GM15510 (cell line): Measurements from ENCODE around the gene RNF44.

Experiments
- POLR2A ChIP-seq: IDR thresholded peaks from 3 replicates; pipeline ENCODE4 v1.6.1; 2011; ENCODE audit warnings: borderline replicate concordance; ENCODE audit not compliant: insufficient read length; ENCODE audit errors: extremely low read depth

The RNF44 gene

DNA sequence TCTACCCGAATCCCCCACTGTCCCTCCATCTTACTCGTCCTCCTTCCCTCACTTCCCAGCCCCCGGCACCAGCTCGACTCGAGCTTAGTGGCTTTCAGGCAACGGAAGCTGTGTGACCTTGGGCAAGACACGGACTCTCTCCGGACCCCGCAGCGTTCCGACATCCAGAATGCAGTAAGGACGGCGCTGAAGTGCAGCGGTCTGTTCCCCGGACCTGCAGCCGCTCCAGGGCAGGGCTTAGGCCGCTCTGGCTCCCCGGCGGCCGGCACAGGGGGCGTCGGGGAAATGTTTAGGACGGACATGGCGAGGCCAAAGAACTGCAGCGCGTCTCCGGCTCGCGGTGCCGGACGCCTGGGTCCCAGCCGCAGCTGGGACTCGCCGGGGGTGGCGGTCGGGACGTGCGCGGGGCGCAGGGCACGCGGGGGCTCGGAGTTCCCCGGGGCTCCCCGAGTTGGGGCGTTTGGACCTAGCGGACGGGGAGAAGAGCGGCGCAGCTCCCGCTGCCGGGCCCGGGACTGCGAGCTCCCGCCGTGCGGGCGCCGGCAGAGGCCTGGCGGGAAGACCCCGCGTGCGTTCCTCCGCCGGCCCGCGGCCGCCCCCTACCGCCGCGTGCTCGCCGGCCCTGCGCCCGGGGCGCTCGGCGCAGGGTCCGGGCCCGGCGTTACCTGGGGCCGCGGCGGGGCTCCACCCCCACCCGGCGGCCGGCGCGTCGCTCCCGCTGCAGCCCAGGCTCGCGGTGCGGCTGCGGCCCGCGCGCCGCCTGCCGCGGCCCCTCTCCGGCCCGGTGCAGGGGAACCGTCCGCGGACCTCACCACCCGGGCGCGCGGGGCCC lies 5.6 kb upstream of the RNF44 start:
- TF ChIP-seq POLR2A = no peak

DNA sequence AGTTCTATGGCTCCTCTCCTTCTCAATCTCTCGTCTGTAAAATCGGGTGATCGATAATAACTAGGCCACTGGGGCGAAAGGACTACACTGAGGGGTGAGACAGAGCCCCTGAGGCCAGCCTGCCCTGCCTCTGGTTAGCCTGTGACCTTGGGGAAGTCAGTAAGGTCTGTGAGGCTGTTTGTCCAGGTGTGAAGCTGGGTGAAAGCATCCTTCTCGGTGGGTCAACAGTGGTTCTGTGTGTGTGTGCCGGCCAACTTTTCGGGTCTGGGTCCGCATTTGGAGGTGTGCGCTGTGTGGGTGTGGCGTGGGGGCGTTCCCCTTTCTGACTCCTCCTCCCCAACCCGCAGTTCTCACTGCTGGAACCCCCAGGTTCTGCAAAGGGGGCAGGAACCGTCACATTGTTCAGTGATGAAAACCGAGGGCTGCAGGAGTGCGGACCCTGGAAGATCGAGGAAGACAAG lies 5.0 kb upstream of the RNF44 start:
- peak; percentile 14 for TF ChIP-seq POLR2A

DNA sequence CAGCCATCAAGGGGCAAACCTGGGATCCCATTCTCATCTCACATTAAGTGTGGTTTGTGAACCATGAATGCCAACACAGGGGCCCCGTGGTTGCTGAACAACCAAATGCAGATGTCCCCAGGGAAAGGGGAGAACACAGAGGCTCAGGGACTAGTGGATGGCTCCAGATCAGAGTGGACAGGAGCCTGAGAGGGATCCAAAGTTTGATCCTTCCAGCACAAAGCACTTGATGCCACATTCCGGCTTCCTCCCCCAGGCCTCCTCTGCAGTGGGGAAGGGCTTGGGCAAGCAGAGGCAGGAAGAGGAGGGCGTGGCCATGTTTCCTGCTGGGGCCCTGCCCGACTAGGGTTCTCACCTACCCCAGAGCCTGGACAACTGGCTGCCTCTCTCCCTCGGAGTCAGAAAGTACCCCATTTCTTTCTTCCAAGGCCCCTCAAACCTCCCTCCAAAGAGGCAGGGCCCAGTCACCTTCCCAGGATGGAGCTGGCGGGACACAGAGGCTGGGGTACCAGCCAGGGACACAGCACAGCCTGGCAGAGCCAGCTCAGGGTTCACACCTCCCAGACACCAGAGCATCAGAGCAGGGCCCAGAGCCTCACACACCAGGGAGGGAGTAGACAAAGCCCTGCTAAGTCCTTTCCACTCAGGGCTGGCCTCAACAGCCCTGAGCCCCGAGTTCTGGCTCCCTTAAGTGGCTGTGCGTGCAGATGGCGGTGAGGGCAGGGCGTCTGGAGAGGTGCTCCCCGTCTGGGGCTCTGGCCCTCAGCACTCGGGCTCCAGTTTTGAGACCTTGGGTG lies 4.3 kb upstream of the RNF44 start:
- peak; percentile 41 for TF ChIP-seq POLR2A

DNA sequence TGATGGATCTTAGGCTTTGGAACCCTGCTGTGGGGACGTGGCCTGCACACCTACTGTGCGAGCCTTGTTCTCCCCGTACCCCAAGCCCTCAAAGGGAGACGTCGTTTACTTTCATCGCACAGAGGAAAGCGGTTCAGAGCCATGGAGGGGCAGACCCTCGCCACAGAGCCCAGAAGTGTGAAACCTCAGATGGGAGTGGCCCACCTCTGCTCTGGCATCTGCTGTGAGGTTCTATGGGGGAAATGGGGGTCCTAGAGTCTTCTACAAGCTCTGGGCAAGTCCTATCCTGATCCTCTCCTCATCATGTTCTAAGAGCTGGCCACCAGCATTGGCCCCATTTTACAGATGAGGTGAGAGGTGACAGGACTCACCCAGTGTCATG lies 3.7 kb upstream of the RNF44 start:
- TF ChIP-seq POLR2A = no peak

DNA sequence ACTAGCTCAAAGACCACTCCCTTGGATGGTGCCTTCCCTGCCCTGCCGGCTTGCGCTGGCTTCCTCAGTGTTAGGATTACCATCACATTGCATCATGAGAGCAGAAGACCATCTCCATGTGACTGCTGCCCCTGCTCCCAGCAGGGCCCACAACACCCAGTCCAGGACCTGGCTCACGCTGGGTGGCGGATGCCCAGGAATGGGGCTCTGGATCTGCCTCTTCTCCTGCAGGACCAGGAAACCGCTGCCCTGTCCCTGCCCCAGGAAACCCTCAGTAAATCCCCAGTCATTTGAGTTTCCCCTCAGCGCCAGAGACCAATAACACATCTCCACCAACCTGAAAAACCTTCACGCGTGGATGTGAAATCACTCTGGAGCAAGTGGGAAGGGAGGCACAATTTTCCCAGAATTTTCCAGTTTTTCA lies 3.3 kb upstream of the RNF44 start:
- TF ChIP-seq POLR2A = no peak

DNA sequence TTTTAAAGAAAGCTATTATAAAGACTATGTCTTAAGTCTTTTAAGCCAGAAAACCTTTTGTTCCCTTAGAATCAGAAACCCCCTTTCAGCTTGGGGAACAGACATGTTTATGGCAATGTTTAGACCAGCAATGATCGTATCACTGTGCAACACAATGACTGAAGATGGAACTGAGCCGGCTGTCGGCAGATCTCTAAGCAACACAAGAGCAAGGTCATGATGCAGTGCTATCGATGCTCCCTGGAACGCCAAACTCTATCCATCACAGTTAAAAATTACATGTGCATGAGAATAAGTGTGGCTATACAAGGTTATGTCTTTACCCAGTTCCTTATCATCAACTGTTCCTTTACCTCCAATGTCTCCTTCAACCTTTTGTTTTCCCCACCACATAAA lies 1.8 kb upstream of the RNF44 start:
- no peak for TF ChIP-seq POLR2A

DNA sequence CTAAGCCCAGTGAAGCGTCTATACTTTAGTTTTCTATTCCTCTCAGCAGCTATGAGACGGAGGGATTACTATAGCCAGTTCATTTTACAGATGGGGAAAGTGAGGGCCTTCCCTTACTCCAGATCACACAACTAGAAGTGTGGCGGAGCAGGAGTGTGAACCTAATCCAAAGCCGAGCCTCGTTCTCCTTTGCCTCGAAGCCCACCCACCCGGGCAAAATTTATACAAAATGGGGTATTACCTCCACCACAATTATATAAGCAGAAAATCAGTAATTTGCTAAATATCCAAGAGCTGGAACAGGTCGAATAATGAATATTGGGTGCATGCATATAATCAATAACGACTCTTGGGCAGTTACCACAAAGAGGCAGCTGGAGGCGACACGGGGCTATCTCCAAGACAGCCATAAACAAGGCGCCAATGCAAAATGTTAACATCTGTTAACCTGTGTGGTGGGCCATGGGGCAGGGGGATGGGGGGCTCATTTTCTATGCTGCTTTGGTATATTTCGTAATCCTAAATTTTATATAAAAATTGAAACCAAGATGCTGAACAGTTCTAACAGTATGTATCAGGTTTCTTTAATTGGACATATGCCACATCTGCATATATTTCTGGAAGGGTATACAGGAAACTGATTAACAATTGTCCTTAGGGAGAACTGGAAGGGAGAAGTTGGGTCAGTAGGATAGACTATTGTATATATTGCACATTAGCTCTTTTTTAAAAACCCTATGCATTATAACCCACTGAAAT lies 1.2 kb upstream of the RNF44 start:
- no peak for TF ChIP-seq POLR2A

DNA sequence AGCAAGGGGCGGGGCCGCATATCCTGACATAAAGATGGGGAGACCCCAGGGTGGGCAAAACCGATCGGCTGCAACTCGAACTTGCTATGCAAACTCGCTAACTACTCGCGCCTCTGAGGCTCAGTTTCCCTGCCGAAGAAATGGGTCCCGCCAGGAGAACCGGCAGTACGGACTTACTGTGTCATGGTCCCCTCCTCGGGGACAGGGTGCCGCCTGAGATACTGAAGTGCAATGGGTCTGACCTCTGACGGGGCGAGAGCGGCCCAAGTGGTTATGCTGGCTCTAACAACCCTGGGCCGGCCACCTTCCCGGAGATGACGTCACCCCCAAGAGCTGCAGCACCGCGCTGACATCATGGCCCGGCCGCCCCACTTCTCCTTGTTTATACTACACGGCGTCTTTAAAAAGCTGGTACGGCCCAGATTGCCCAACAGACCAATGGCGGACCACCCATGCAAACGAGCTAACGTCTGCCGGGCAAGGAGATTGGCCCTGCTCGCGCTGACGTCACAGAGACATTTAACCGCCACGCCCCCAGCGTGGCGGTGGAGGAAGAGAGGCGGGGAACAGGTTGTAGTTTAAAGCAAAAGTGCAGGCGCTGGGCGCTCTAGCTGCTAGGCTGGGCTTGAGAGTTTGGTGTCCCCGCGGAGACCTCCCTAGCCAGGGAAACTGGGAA lies 490 bp upstream of the RNF44 start:
- peak; percentile 53 for TF ChIP-seq POLR2A

DNA sequence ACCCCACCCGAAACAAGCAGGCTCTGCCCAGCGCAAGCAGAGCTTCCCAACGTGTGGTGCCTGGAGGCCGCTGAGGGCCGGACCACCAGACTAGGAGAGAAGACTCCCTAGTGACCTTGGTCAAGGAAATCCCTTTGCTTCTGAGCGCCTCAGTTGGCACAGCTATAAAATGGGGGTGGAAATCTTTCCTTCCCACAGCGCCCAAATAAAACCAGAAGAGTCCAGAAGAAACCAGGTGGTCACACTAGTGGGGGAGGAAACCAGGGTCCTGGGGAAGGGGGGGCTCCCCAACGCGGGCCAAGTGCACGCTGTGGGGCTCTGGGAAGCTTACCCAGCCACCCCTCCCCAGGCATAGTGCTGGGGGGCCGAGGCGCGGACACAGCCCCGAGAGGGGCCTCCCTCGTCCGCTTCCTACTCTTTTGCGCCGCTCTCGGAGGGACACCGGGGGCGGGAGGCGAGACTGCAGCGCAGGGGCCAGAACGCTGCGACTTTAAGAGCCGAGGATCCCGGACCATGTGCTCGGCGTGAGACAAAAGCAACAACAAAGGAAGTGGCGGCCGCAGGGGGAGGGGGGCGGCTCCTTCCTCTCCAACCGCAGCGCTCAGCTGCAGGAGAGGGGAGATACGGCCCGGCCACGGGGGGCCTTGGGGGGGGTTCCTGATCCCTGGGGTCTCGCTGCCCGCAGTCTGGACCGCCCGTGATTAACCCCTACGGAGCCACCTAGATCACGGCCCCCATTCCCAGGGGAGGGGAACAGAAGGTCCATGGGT lies 885 bp downstream of the RNF44 start:
- TF ChIP-seq POLR2A = peak; percentile 41

DNA sequence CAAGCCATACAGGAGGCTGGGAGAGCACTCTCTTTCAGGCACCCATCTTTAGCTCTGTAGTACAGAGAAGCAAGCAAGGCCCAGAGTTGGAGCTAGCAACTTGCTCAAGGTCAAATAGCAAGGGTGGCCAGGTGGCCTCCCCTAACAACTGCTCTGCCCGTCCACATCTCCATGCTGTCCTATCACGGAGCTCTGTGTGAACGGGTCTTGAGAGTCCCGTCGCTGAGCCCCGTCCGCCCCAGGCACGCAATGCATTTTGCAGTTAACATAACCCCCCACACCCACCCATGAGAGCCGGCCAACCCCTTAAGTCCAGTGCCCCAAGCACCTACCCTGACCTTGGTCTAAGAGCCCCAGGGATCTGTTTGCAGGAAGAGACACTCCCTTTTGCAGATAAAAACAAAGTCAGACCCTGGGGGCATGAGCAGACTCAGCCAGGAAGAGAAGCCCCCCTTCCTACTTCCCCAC lies 1.5 kb downstream of the RNF44 start:
- TF ChIP-seq POLR2A = no peak

DNA sequence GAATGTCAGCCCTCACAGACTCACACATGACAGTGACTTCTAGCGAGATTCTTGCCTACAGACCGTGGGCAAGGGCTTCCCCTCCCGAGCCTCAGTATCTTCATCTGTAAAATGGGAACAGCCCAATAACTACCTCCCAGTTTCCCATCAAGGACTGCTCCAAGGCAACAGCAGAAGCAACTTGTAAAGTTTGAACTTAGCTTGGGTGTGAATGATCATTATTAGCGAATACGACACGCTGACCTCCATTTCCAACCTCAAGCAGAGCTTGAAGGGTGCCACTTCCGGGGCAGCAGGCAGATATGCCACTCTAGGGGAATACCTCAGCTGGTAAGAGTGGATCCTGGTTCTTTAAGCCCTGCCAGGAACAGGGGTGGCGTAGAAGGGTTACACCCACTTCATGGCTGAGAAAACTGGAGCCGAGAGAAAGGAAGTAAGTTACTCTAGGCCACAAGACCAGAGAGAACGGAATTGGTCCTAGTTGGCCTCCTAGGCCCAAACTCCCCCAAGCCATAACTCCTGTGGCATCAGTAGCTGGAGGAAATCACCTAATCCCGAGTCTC lies 2.0 kb downstream of the RNF44 start:
- peak; percentile 55 for TF ChIP-seq POLR2A

DNA sequence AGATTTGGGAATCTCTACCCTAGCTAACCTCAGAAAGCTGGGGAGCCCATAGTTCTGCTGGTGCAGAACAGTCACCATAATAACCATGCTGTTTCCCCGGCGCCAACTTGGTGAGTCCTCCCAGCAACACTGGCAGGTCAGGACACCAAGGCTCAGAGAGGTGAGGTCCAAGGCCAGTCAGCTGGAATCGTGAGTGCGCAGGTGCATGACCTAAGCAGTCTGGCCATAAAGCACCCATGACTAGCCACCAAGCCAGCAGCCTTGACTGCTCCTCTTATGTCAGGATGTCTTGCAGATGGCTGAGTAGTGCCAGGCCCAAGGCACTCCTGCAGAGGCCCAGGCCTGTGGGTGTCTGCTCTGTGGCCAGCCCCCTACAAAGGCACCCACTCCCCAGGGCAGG lies 2.6 kb downstream of the RNF44 start:
- no peak for TF ChIP-seq POLR2A

DNA sequence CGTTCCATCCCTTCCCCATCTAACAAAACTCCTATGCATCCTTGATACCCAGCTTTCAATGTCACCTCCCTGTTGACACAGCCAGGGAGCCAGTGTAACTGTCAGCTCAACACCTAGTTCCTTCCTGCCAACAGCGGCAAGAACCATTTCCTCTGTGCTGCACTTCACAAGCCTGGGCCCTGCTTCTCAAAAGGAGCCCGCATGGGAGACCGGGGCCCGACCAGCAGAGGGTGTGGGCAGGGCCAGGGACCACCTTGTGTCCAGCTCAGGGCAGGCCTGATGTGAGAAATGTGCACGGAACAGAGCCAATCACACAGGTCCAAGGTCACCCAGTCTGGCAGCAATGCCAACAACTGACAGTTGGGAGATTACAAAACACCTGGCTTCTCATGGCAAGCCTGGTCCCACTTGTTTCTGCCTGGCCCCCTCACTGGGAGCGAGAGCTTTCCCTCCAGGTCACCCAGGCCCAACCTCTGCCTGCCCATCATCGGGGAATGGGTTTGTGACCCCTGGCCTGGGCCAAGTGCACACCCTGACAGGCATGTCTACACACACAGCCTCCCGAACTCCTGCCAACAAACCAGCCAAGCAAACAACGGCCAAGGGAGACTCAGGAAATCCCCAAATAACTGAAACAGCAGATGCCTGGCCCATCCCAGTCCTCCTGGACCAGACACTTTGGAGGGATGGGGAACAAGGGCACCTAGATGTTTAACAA lies 3.1 kb downstream of the RNF44 start:
- no peak for TF ChIP-seq POLR2A
